HG03354 (cell line): ENCODE results near the gene APBA2.

ENCODE experiments used
- ATAC-seq: cut with Tn5 transposase; IDR thresholded peaks from one replicate; pipeline ENCODE4 v1.9.1; 2021; ENCODE audit warnings: mild to moderate bottlenecking; ENCODE audit not compliant: unreplicated experiment, poor library complexity, severe bottlenecking

APBA2 gene

GRCh38 chr15:29105151-29105854, 219.5 kb downstream of the APBA2 start:
- ATAC-seq = no peak

GRCh38 chr15:29106116-29106515, 220.3 kb downstream of the APBA2 start:
- ATAC-seq = no peak

GRCh38 chr15:29106551-29107290, 220.9 kb downstream of the APBA2 start:
- no peak for ATAC-seq

- no peak for ATAC-seq
These were observed 221.6 kb downstream of the APBA2 start for GRCh38 chr15:29107291-29107890.

GRCh38 chr15:29107971-29108645, 222.3 kb downstream of the APBA2 start:
- ATAC-seq = no peak

- no peak for ATAC-seq
These were observed 224.0 kb downstream of the APBA2 start for GRCh38 chr15:29109762-29110161.

- no peak for ATAC-seq
These were observed 224.4 kb downstream of the APBA2 start for GRCh38 chr15:29110176-29110575.

- ATAC-seq = no peak
These were observed 225.0 kb downstream of the APBA2 start for GRCh38 chr15:29110733-29111132.

GRCh38 chr15:29111705-29112281, 226.0 kb downstream of the APBA2 start:
- no peak for ATAC-seq

- no peak for ATAC-seq
These were observed 227.8 kb downstream of the APBA2 start for GRCh38 chr15:29113336-29114220.

- no peak for ATAC-seq
These were observed 228.7 kb downstream of the APBA2 start for GRCh38 chr15:29114221-29115092.

GRCh38 chr15:29115093-29115991, 229.6 kb downstream of the APBA2 start:
- ATAC-seq = no peak

GRCh38 chr15:29116970-29117700, 231.4 kb downstream of the APBA2 start:
- no peak for ATAC-seq

- no peak for ATAC-seq
These were observed 232.0 kb downstream of the APBA2 start for GRCh38 chr15:29117778-29118177.

GRCh38 chr15:29119847-29120246, 234.1 kb downstream of the APBA2 start:
- no peak for ATAC-seq

- no peak for ATAC-seq
These were observed 235.0 kb downstream of the APBA2 start for GRCh38 chr15:29120593-29121368.
